ENCODE results near the gene KRTAP12-2.

DNA sequence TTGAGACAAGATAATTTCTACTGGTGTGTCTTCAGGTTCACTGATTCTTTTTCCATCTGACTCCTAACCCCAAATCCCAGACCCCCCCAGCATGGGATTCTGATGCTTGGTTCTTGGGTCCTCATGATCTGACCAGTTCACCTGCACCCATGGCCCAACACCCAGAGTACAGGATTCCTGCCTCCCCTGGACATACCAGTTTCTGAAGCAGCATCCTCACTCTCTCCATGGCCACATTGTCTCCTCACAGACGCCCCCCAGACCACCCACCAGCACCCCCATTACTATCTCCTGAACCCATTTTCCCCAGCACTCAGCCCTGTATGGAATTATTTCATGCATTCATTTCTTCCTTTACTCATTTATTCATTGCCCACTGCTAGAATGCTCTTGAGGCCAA is 9.9 kb downstream of the KRTAP12-2 start:
- TF ChIP-seq, protein P1, sequence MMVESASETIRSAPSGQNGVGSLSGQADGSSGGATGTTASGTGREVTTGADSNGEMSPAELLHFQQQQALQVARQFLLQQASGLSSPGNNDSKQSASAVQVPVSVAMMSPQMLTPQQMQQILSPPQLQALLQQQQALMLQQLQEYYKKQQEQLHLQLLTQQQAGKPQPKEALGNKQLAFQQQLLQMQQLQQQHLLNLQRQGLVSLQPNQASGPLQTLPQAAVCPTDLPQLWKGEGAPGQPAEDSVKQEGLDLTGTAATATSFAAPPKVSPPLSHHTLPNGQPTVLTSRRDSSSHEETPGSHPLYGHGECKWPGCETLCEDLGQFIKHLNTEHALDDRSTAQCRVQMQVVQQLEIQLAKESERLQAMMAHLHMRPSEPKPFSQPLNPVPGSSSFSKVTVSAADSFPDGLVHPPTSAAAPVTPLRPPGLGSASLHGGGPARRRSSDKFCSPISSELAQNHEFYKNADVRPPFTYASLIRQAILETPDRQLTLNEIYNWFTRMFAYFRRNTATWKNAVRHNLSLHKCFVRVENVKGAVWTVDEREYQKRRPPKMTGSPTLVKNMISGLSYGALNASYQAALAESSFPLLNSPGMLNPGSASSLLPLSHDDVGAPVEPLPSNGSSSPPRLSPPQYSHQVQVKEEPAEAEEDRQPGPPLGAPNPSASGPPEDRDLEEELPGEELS (CRISPR knock-in tag; IDR thresholded peaks at IDR 0.05): no peak
- TF ChIP-seq FOXP1 (CRISPR knock-in tag; IDR thresholded peaks at IDR 0.05; ENCODE audit: borderline replicate concordance) (no peak), GABPB1 (CRISPR knock-in tag; IDR thresholded peaks at IDR 0.05) (no peak), NFE2L1 (CRISPR knock-in tag; IDR thresholded peaks at IDR 0.05) (no peak), TP53 (CRISPR knock-in tag; IDR thresholded peaks at IDR 0.05) (no peak), KAT7 (CRISPR knock-in tag; IDR thresholded peaks at IDR 0.05; ENCODE audit: borderline replicate concordance) (no peak), TEAD1 (CRISPR knock-in tag; IDR thresholded peaks at IDR 0.05) (no peak), ESRRA (CRISPR knock-in tag; IDR thresholded peaks at IDR 0.05; ENCODE audit: borderline replicate concordance) (no peak)
- TF ChIP-seq, protein P2, sequence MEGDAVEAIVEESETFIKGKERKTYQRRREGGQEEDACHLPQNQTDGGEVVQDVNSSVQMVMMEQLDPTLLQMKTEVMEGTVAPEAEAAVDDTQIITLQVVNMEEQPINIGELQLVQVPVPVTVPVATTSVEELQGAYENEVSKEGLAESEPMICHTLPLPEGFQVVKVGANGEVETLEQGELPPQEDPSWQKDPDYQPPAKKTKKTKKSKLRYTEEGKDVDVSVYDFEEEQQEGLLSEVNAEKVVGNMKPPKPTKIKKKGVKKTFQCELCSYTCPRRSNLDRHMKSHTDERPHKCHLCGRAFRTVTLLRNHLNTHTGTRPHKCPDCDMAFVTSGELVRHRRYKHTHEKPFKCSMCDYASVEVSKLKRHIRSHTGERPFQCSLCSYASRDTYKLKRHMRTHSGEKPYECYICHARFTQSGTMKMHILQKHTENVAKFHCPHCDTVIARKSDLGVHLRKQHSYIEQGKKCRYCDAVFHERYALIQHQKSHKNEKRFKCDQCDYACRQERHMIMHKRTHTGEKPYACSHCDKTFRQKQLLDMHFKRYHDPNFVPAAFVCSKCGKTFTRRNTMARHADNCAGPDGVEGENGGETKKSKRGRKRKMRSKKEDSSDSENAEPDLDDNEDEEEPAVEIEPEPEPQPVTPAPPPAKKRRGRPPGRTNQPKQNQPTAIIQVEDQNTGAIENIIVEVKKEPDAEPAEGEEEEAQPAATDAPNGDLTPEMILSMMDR (IDR thresholded peaks at IDR 0.05): no peak
- TF ChIP-seq, protein P3, sequence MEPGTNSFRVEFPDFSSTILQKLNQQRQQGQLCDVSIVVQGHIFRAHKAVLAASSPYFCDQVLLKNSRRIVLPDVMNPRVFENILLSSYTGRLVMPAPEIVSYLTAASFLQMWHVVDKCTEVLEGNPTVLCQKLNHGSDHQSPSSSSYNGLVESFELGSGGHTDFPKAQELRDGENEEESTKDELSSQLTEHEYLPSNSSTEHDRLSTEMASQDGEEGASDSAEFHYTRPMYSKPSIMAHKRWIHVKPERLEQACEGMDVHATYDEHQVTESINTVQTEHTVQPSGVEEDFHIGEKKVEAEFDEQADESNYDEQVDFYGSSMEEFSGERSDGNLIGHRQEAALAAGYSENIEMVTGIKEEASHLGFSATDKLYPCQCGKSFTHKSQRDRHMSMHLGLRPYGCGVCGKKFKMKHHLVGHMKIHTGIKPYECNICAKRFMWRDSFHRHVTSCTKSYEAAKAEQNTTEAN (CRISPR knock-in tag; IDR thresholded peaks at IDR 0.05): no peak
- TF ChIP-seq, protein P4, sequence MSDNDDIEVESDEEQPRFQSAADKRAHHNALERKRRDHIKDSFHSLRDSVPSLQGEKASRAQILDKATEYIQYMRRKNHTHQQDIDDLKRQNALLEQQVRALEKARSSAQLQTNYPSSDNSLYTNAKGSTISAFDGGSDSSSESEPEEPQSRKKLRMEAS (CRISPR knock-in tag; IDR thresholded peaks at IDR 0.05): no peak
- TF ChIP-seq, protein P5, sequence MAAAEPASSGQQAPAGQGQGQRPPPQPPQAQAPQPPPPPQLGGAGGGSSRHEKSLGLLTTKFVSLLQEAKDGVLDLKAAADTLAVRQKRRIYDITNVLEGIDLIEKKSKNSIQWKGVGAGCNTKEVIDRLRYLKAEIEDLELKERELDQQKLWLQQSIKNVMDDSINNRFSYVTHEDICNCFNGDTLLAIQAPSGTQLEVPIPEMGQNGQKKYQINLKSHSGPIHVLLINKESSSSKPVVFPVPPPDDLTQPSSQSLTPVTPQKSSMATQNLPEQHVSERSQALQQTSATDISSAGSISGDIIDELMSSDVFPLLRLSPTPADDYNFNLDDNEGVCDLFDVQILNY (CRISPR knock-in tag; IDR thresholded peaks at IDR 0.05): no peak
